GM21723 (cell line): ENCODE data around the gene ATP5MC2.

Source experiments
- ATAC-seq: cut with Tn5 transposase; IDR thresholded peaks from one replicate; pipeline ENCODE4 v1.9.1; 2021; ENCODE audit warnings: mild to moderate bottlenecking, moderate library complexity; ENCODE audit not compliant: unreplicated experiment

Gene ATP5MC2

DNA sequence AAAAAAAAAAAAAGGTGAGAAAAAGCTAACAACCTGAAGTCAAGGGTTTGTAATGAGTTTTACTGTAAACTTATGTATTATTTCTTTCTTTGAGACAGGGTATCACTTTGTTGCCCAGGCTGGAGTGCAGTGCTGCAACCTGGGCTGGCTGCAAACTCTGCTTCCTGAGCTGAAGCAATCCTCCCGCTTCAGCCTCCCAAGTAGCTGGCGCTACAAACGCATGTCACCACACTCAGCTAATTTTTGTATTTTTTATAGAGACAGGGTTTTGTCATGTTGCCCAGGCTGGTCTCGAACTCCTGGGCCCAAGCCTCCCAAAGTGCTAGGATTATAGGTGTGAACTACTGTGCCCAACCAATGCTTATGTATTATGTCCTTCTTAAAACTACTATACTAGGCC is 58.9 kb downstream of the ATP5MC2 start:
- no peak for ATAC-seq
